CD4-positive, alpha-beta T cell treated with Interleukin-1 beta for 1 hour (primary cell): ENCODE results near the gene NOTCH1.

Experiments
- DNase-seq, 2 donors: peaks; one replicate each; pipeline ENCODE4 v3.0.0-alpha.2; 2020 to 2022

NOTCH1 gene

DNA sequence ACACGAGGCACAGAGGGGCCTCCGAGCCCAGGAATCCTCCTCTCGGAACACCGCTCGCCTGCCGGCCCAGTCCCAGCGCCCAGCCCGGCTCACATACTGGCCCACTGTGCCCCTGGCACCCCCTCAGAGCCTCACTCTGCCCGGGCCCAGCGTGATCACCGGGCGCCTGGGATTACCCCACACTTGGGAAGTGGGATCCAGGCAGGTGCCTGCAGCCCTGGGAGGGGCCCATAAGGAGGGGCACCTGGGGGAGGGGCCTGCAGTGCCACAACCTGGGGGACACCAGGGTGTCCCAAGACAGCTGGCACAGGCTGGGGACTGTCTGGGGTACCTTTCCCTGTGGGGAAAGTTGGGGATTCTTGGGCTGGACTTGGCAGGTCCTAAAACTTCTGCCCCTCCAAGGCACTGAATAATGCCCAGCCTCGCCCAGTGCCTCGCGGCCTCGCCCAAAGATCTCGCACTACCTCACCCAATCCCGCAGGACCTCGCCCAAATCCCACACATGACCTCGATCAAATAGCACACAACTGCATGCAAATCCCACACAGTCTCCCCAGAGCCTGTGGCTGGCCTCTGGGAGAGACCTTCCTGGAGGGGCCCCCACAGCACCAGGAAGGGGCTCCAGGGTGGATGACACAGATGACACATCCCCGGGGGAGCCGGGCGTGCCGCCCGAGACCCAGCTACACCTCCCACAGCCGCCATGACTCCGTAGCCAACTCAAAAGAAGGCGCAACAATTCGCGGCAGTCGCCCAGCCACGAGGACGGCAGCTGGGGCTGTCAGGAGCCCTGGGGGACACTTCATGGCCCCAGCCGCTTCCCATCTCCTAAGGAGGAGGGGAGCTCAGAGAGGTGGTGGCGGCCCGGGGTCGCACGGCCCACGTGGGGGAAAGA, 13.7 kb downstream of the NOTCH1 start:
- DNase-seq = no peak

DNA sequence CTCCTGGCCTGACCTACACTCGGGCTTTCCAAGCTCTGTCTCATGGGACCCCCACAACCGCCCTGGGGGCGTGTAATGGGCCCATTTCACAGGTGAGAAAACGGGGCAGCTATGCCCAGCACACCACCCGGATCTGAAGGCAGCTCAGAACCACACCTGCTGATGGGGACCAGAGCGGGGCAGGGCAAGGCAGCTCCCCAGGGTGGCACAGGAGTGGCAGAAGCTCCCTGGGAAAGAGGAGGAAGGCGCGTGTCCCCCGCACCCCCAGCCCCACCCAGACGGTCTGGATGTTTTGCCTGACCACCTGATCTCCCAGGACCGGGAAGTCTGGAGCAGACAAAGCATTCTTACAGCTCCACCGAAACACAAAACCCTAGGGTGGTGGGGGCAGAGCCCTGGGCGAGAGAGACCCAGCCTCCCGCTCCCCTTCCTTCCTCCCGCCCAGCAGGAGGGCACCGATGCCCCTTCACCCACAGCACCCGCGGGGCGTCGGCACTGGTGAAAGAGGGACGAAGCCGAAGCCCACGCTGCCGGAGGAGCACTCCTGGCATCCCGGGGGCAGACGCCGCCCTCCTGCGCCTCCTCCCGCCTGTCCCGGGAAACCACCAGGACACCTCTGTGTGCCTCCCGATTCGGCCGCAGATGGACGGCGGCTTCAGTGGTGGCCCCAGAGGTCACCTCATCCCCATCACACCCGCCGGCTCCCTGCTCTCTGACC, 14.5 kb downstream of the NOTCH1 start:
- no peak for DNase-seq

GRCh38 chr9:136530461-136531089, 15.3 kb downstream of the NOTCH1 start:
- no peak for DNase-seq

DNA sequence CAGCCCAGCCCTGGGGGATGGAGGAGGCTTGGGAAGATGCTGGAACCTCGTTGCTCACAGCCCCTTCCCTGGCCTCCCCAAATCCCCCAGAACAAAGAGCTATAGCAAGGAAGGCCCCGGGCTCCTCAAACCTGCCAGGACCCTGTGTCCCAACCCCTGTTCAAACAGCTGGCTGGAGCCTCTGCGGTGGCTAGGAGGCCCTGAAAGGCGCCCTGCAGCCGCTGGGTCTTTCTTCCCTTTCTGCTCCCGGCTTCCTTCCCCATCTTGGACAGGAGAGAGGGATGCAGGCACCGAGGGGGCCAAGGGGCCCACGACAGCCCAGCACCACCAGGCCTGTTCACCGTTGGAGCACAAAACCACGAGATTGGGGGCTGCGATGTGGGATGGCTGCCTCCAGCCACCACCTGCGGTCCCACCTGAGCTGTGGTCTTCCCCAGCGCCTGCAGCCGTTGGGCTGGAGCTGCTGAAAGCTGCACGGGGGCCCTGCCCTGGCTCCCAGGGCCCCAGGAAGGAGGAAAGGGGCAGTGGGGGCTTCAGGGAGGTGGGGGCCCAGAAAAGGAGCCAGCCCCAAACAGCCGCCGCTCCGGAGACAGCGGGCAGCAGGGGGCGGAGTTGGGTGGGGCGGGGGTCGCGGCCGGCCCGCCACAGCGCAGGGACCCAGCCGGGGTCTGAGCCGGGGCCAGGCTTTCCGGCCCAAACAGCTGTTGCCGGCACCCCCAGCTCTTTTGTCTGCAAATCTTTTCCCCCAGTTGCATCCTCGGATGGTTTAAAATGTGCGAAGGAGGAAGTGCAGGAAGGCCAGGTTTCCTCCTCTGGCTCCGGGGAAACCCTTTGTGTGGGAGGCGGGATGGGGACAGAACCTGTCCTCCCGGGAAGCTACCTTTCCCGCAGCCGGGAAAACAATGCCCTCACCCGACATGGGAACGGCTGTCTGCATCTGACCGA, 16.1 kb downstream of the NOTCH1 start:
- no peak for DNase-seq

DNA sequence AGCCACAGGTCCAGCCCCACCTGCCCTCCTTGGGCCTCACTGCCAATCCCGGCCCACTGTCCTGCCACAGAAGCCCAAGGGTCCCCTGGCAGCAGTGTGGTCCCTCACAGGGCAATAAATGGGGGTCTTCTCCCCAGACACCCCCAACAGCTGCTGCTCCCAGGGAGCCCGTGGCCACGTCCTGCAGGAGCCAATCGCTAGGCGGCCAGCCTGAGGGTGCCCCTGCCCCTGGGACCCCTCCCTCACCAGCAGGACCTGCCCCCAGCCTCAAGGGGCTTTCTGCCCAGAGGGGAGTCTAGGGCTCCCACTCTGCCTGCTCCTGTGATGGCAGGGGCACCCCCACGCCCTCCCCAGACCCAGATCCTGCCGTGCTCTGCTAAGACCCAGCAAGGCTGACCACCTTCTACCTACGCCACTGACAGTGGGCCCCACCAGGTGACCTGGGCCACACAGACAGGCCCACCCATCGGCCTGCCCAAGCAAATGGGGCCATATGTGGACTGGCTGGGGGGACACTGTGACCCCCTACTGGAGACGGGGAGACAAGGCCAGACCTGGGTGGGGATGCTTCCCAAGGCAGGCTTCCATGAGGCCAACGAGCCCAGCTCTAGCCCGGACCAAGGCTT, 17.0 kb downstream of the NOTCH1 start:
- no peak for DNase-seq

DNA sequence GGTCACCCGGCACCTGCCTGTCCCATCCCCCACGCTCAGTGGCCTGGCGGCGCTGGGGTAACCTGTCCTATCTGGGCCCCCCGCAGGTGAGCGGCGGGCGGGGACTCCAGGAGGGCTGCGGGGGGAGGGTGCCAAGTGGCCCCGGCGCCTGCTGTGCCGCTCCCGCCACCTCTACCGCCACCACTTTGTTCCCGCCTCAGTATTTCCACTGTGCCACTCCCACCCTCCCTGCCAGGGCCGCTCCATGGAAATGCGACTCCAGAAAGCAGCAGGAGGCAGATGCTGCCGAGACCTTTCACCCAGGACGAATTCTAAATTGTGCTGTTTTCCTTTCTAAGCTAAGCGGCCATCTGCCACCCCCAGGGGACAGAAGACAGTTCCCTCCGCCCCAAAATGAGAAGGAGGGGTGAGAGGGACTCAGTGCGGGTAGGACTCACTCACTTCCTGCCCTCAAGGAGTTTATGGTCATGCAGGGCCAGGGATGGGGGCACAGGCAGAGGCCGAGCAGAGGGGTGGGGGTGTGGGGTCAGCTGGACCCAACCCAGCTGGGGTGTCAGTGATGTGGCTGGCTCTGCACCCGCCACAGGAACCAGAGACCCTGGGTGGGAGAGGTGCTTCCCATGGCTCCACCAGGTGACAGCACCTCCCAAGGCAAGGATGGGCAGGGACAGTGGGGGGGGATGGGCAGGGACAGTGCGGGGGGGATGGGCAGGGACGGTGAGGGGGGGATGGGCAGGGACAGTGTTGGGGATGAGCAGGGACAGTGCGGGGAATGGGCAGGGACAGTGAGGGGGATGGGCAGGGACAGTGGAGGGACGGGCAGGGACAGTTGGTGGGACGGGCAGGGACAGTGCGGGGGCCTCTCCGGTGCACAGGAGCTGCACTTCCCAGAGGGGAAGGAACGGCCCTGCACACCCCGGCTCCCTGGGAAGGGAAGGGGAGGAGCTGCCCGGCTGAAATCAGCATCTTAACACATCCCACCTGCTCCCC, 17.8 kb downstream of the NOTCH1 start:
- DNase-seq = no peak

GRCh38 chr9:136527131-136527530, 18.7 kb downstream of the NOTCH1 start:
- no peak for DNase-seq

GRCh38 chr9:136526625-136527066, 19.2 kb downstream of the NOTCH1 start:
- no peak for DNase-seq

DNA sequence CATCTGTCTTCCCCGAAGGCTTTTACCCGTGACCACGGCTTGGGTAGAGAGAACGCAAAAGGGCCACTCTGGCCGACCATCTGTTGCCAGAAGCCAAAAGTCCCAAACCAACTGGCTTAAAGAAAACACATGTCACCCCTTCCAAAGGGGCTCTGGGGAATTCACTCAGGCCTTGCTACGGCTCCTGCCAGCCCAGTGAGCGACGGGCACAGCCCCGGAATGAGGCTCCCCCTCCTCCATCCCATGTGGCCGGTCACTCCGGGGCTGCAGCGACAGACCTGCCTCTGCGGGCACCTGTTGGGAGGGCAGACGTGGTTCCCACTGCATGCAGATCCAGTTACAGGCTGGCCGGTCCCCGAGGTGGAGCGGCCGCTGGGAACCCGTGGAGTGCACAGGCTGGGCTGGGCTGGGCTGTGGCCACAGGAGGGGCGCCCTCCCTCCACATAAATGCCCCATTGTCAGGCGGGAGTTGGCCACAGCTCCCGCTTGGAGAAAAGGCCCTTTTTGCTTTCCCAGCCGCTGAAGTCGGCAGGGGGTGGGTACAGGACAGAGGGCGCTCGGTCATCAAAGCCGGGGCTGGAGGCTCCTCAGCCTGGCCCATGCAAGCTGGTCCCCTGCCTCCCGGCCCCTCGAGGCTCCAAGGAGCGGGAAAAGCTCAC, 19.9 kb downstream of the NOTCH1 start:
- DNase-seq = no peak

DNA sequence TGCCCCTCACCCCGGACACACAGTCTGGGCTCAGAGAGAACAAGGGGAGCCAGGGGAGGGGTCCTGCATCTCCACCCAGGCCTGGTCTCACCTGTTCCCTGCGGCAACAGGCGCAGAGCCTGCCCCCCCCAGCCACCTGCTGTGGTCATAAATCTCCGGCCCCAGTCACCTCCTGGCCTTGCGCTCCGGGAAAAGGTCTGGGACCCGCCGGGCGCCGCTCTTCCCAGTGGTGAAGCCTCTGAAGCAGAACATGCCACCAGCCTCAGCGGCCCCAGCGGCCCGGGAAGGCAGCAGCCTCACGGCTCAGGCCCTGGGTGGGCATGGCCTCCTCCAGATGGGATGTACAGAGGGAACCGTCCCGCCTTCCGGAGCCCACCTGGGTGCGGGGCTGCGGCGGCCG, 20.6 kb downstream of the NOTCH1 start:
- DNase-seq = no peak

GRCh38 chr9:136522314-136523237, 23.3 kb downstream of the NOTCH1 start:
- peak in 1 of 2 donors; percentile 56 for DNase-seq

GRCh38 chr9:136521537-136521936, 24.3 kb downstream of the NOTCH1 start:
- DNase-seq = peak in 1 of 2 donors; percentile 74

DNA sequence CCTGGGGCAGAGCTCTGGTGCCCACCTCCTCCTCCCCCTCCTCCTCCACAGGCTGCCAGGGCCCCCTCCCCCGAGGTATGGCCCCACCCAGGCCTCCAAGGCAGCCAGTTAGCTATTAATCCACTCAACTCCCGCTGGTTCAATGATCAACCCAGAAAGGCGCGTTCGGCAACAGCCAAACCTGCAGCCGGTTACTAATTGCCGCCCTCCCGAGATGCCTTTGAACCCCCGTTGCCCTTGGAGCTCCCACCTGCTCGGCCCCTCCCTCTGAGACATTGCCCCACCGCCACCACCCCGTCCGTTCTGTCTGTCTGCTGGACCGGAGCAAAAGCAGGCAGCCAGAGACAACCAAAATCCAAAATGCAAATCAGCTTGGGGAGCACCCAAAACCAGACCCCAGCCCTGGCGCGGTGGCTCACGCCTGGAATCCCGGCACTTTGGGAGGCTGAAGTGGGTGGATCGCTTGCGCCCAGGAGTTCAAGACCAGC, 25.8 kb downstream of the NOTCH1 start:
- no peak for DNase-seq

GRCh38 chr9:136519263-136520052, 26.4 kb downstream of the NOTCH1 start:
- DNase-seq = no peak

DNA sequence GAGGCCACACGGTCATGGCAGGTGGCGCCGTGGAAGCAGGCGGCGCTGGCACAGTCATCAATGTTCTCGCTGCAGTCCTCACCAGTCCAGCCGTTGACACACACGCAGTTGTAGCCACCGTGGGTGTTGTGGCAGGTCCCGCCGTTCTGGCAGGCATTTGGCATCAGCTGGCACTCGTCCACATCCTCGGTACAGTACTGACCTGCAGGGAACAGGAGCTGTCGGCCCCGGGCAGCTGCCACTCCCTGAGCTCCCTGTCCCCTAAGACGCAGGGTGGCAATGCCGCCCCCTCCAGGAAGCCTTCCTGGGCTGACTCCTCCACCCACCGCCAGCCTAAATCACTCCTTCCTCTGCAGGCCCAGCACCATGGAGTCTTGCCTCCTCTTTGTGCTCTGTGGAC, 27.2 kb downstream of the NOTCH1 start:
- no peak for DNase-seq

DNA sequence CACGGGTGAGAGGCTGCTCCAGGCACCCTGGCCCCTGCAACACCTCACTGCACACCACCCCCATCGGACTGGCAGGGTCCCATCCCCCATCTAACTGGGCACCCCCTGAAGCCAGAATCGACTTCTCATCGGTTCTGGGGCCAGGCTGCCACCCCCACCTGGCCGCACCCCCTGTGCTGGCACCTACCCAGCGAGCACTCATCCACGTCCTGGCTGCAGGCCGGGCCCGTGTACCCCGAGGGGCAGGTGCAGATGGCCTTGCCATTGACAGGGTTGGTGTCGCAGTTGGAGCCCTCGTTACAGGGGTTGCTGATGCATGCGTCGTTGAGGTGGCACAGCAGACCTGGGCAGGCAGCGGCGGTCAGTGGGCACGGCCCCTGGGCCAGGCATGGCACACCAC, 27.9 kb downstream of the NOTCH1 start:
- no peak for DNase-seq

DNA sequence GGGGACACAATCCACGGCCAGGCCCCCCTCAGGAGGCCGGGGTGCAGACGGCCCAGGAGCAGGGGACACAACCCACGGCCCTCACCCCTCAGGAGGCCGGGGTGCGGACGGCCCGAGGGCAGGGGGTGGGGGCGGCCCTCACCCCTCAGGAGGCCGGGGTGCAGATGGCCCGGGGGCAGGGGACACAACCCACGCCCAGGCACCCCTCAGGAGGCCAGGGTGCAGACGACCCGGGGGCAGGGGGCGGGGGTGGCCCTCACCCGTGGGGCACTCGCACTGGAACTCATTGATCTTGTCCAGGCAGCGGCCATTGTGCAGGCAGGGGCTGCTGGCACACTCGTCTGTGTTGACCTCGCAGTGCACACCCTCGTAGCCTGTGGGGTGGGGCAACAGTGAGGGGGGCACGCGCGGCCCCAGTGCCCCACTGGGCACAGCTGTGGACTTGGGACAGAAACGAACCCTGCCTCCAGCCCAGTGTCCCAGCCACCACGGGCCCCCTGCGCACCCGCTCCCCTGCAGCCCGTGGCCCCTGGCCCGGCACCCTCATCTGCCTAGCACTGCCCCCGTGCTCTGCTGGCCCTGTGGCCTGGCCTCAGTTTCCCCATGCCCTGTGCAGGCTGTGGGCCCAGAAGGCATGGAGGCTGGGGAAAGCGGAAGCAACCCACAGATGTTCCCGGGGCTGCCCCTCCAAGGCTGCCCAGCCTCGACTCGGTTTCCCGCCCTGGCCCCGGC, 28.7 kb downstream of the NOTCH1 start:
- DNase-seq = no peak
